KMS-11 (cell line): ENCODE results near the gene CNNM2.
A peak's percentile ranks its signal among the peaks of the same experiment; 100 is the strongest.
"Not testable (repeated sequence)": the region's sequence is repeated elsewhere in the genome, so short reads cannot be mapped to it uniquely, and the experiment has no call there.

Source experiments
- H2AFZ ChIP-seq: fragments of 200-600 bp; sonication (generic); 2 replicates; pipeline ENCODE4 v1.6.1; 2016; ENCODE audit warnings: antibody characterized with exemption, mixed run types, low read depth
- H3K27ac ChIP-seq: fragments of 200-600 bp; sonication (generic); 2 replicates; pipeline ENCODE4 v1.6.1; 2016; ENCODE audit warnings: mild to moderate bottlenecking, mixed run types
- H3K27me3 ChIP-seq: fragments of 200-600 bp; sonication (generic); 2 replicates; pipeline ENCODE4 v1.6.1; 2017; ENCODE audit warnings: mild to moderate bottlenecking, low read depth, mixed run types, moderate library complexity; ENCODE audit not compliant: insufficient read depth
- H3K36me3 ChIP-seq: fragments of 200-600 bp; sonication (generic); 2 replicates; pipeline ENCODE4 v1.6.1; 2017; ENCODE audit warnings: mild to moderate bottlenecking, mixed run types; ENCODE audit not compliant: insufficient read depth
- H3K4me1 ChIP-seq: fragments of 200-600 bp; sonication (generic); 2 replicates; pipeline ENCODE4 v1.6.1; 2016; ENCODE audit warnings: mild to moderate bottlenecking, low read depth, mixed run types; ENCODE audit not compliant: poor library complexity, severe bottlenecking
- H3K4me2 ChIP-seq: fragments of 200-600 bp; sonication (generic); 2 replicates; pipeline ENCODE4 v1.7.0; 2016; ENCODE audit warnings: mild to moderate bottlenecking, mixed run types
- H3K4me3 ChIP-seq: fragments of 200-600 bp; sonication (generic); IDR thresholded peaks from 2 replicates; pipeline ENCODE4 v1.6.1; 2017; ENCODE audit warnings: low read depth, low read length, mixed read lengths; ENCODE audit not compliant: insufficient read depth
- H3K79me2 ChIP-seq: fragments of 200-600 bp; sonication (generic); 2 replicates; pipeline ENCODE4 v1.6.1; 2016; ENCODE audit warnings: low read depth, mixed run types; ENCODE audit not compliant: insufficient read depth
- H3K9ac ChIP-seq: fragments of 200-600 bp; sonication (generic); 2 replicates; pipeline ENCODE4 v1.6.1; 2016; ENCODE audit warnings: mild to moderate bottlenecking, mixed run types
- H4K20me1 ChIP-seq: fragments of 200-600 bp; sonication (generic); 2 replicates; pipeline ENCODE4 v1.6.1; 2016; ENCODE audit warnings: mild to moderate bottlenecking, mixed run types; ENCODE audit not compliant: insufficient read depth
- CTCF ChIP-seq: fragments of 200-600 bp; sonication (generic); conservative IDR thresholded peaks from 2 replicates; pipeline ENCODE4 v1.6.1; 2017; ENCODE audit warnings: low read depth, mild to moderate bottlenecking, antibody characterized with exemption, low read length, moderate library complexity, mixed read lengths

Gene CNNM2

GRCh38 chr10:103125323-103126267, 207.5 kb downstream of the CNNM2 start:
- H3K4me2 ChIP-seq: peak overlapping the region; percentile 59
- no peaks in the 10 kb centered on the region for H3K36me3 ChIP-seq
- no peak overlapping the region for H3K9ac ChIP-seq
- H3K4me3 ChIP-seq: no peak overlapping the region
- H3K4me1 ChIP-seq: peaks cover 32% of the 10 kb centered on the region
- TF ChIP-seq CTCF: no peak
- no peak overlapping the region for H2AFZ ChIP-seq
- H3K27ac ChIP-seq: 0 out of 2 replicates have a peak overlapping the region, but pooled peaks have one; percentile 8
- H3K79me2 ChIP-seq: no peaks in the 10 kb centered on the region
- H3K27me3 ChIP-seq: peaks cover 13% of the 10 kb centered on the region; the same call in 1 of the 2 replicates
- no peaks in the 10 kb centered on the region; the same call in 1 of the 2 replicates for H4K20me1 ChIP-seq

GRCh38 chr10:103127241-103127640, 209.1 kb downstream of the CNNM2 start:
- Histone ChIP-seq H4K20me1 (no peaks in the 10 kb centered on the region; the same call in 1 of the 2 replicates), H3K4me3 (no peak overlapping the region)
- TF ChIP-seq CTCF: no peak

GRCh38 chr10:103130180-103130579, 212.1 kb downstream of the CNNM2 start:
- H3K79me2 ChIP-seq, H4K20me1 ChIP-seq, H3K4me3 ChIP-seq, H3K4me2 ChIP-seq, H2AFZ ChIP-seq, H3K27ac ChIP-seq, H3K36me3 ChIP-seq, H3K9ac ChIP-seq: not testable (repeated sequence)
- Histone ChIP-seq H3K4me1 (peaks cover 23% of the 10 kb centered on the region), H3K27me3 (peaks cover 13% of the 10 kb centered on the region; the same call in 1 of the 2 replicates)

More at GRCh38 chr10:103127241-103127640, 209.1 kb downstream of the CNNM2 start:
- Histone ChIP-seq H3K36me3 (no peaks in the 10 kb centered on the region), H2AFZ (no peak overlapping the region), H3K4me1 (peaks cover 32% of the 10 kb centered on the region), H3K4me2 (no peak overlapping the region), H3K79me2 (no peaks in the 10 kb centered on the region), H3K9ac (no peak overlapping the region), H3K27me3 (peaks cover 13% of the 10 kb centered on the region; the same call in 1 of the 2 replicates), H3K27ac (no peak overlapping the region)

DNA sequence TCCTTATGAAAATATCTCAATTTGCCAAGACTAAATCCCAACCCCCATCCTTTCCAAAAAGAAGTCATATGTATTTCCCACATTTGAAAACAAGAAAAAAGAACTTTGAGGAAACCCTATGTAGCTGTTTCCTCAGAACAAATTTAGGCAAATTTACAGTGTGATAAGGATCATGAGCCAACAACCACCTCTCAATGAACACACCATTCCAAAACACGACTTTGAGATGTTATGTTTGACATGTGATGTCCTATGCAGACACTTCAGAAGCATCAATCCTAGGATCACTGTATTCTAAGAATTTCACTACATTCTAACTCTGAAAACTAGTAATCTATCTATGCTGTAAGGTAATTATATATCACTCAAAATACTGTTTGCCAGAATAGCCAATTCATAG, 212.8 kb downstream of the CNNM2 start:
- Histone ChIP-seq H2AFZ (no peak overlapping the region), H3K36me3 (no peaks in the 10 kb centered on the region), H3K27me3 (peaks cover 13% of the 10 kb centered on the region; the same call in 1 of the 2 replicates), H3K9ac (no peak overlapping the region), H3K4me1 (peaks cover 15% of the 10 kb centered on the region), H4K20me1 (no peaks in the 10 kb centered on the region; the same call in 1 of the 2 replicates), H3K4me3 (no peak overlapping the region), H3K4me2 (no peak overlapping the region), H3K27ac (no peak overlapping the region), H3K79me2 (no peaks in the 10 kb centered on the region)
- no peak for TF ChIP-seq CTCF

- not testable (repeated sequence) for H3K27ac ChIP-seq, H3K4me3 ChIP-seq, H3K9ac ChIP-seq, H4K20me1 ChIP-seq, H2AFZ ChIP-seq, H3K36me3 ChIP-seq, H3K4me1 ChIP-seq, H3K79me2 ChIP-seq, H3K27me3 ChIP-seq, H3K4me2 ChIP-seq
Observed at GRCh38 chr10:103135168-103135567, 217.1 kb downstream of the CNNM2 start.
